HCT116 (cell line): ENCODE measurements around the gene TAF1B. TPM values are rescaled to one million over a fixed set of nuclear protein-coding genes. Genes with fewer than 3 reads are reported as not detected.

Experiments used
- ATAC-seq: fragments of 200-7000 bp; cut with Tn5 transposase; 2 replicates; pipeline ENCODE4 v1.9.1; 2020; ENCODE audit warnings: mild to moderate bottlenecking, moderate library complexity
- BruUV-seq: library from RNA; stranded (reverse); fragments of 400-500 nt; replicated peaks from 2 replicates; lab custom pipeline; 2021; lab: Mats Ljungman, UMichigan
- CTCF ChIA-PET: fragments of 300-600 bp; sonication (Branson Sonifier 250); formaldehyde crosslinking; loops from one replicate; lab custom pipeline; 2021; ENCODE audit warnings: antibody characterized with exemption; lab: Charles Lee
- POLR2A ChIA-PET: fragments of 300-600, 350-600 bp; sonication (Branson Sonifier 250); formaldehyde crosslinking; loops from one replicate; lab custom pipeline; 2021; ENCODE audit warnings: antibody characterized with exemption; lab: Charles Lee
- RAD21 ChIA-PET, 2 experiments: fragments of 300-600 bp; sonication (Branson Sonifier 250); formaldehyde crosslinking; loops; one replicate each; lab custom pipeline; 2023; ENCODE audit warnings: low total read pairs in 2 of 2; ENCODE audit not compliant: uncharacterized antibody in 2 of 2, unreplicated experiment in 2 of 2, low non-redundant PET in 1 of 2; lab: Charles Lee
- DNase-seq: peaks from one replicate; pipeline ENCODE4 v3.0.0-alpha.2; 2010; ENCODE audit warnings: low read depth, low spot score
- H2AFZ ChIP-seq: fragments of 200-600 bp; shearing (Covaris generic), sonication (generic); 2 replicates; pipeline ENCODE4 v1.6.1; 2017; ENCODE audit warnings: low read depth, mixed run types, mixed read lengths, antibody characterized with exemption, low read length; ENCODE audit not compliant: poor library complexity, severe bottlenecking
- H3K27ac ChIP-seq: 2 replicates; pipeline ENCODE4 v1.5.1; 2012; ENCODE audit warnings: low read depth, low read length
- H3K27me3 ChIP-seq: fragments of 200-600 bp; sonication (generic); 2 replicates; pipeline ENCODE4 v1.6.1; 2016; ENCODE audit warnings: mixed run types, low read length, mixed read lengths; ENCODE audit not compliant: insufficient read depth
- H3K36me3 ChIP-seq, 2 experiments: fragments of 200-500 bp in 1 of 2; fragments of 200-600 bp in 1 of 2; sonication (Bioruptor generic) in 1 of 2; sonication (generic) in 1 of 2; 2 replicates each; pipeline versions ENCODE4 v1.5.1 to v1.6.1; 2014 to 2016; ENCODE audit warnings: low read length in 2 of 2, inconsistent platforms in 1 of 2, mixed read lengths in 1 of 2, mixed run types in 1 of 2; ENCODE audit not compliant: insufficient read depth in 2 of 2, control insufficient read depth in 1 of 2
- H3K4me1 ChIP-seq, 2 experiments: fragments of 200-600 bp in 1 of 2; sonication (generic) in 1 of 2; 2 replicates each; pipeline versions ENCODE4 v1.5.1 to v1.6.1; 2012 to 2017; ENCODE audit warnings: low read length in 2 of 2, inconsistent platforms in 1 of 2, mild to moderate bottlenecking in 1 of 2, mixed read lengths in 1 of 2, mixed run types in 1 of 2, moderate library complexity in 1 of 2; ENCODE audit not compliant: insufficient read depth in 2 of 2, control insufficient read depth in 1 of 2
- H3K4me2 ChIP-seq: fragments of 200-600 bp; sonication (generic); 2 replicates; pipeline ENCODE4 v1.6.1; 2017; ENCODE audit warnings: mixed run types, low read length, mixed read lengths
- H3K4me3 ChIP-seq, 2 experiments: fragments of 200-600 bp in 1 of 2; sonication (generic) in 1 of 2; replicated peaks in 1 of 2; 2 replicates each; pipeline ENCODE4 v1.5.1; 2011 to 2016; ENCODE audit warnings: low read length in 2 of 2, control low read depth in 1 of 2, low read depth in 1 of 2, mild to moderate bottlenecking in 1 of 2, mixed read lengths in 1 of 2, mixed run types in 1 of 2
- H3K79me2 ChIP-seq: fragments of 200-600 bp; sonication (generic); 2 replicates; pipeline ENCODE4 v1.6.1; 2017; ENCODE audit warnings: mild to moderate bottlenecking, mixed run types, low read length, moderate library complexity, mixed read lengths; ENCODE audit not compliant: insufficient read depth
- H3K9ac ChIP-seq: fragments of 200-600 bp; sonication (generic); 2 replicates; pipeline ENCODE4 v1.6.1; 2016; ENCODE audit warnings: low read length, mixed read lengths
- H3K9me2 ChIP-seq: fragments of 200-600 bp; sonication (generic), shearing (Covaris generic); 2 replicates; pipeline ENCODE4 v1.6.1; 2017; ENCODE audit warnings: mixed run types, mild to moderate bottlenecking, moderate library complexity; ENCODE audit not compliant: insufficient read depth
- H3K9me3 ChIP-seq, 2 experiments: fragments of 200-500 bp in 1 of 2; fragments of 200-600 bp in 1 of 2; sonication (Bioruptor generic) in 1 of 2; sonication (generic) in 1 of 2; 2 replicates each; pipeline ENCODE4 v1.6.1; 2014 to 2017; ENCODE audit warnings: low read length in 2 of 2, mixed read lengths in 2 of 2, inconsistent platforms in 1 of 2, low read depth in 1 of 2, mild to moderate bottlenecking in 1 of 2, mixed run types in 1 of 2, moderate library complexity in 1 of 2; ENCODE audit not compliant: control insufficient read depth in 1 of 2, insufficient read depth in 1 of 2
- H4K20me1 ChIP-seq: fragments of 200-600 bp; sonication (generic), shearing (Covaris generic); 2 replicates; pipeline ENCODE4 v1.6.1; 2017; ENCODE audit warnings: mixed run types, mild to moderate bottlenecking, moderate library complexity; ENCODE audit not compliant: insufficient read depth
- CBX3 ChIP-seq: IDR thresholded peaks from 2 replicates; pipeline ENCODE4 v1.6.1; 2012; ENCODE audit warnings: low read depth
- CEBPB ChIP-seq: IDR thresholded peaks from 2 replicates; pipeline ENCODE4 v1.6.1; 2012; ENCODE audit warnings: low read depth
- CTCF ChIP-seq, 3 experiments: fragments of 200-600 bp in 1 of 3; sonication (generic) in 1 of 3; IDR thresholded peaks in 2 of 3; conservative IDR thresholded peaks in 1 of 3; 2 replicates each; pipeline ENCODE4 v1.5.1; 2012 to 2017; ENCODE audit warnings: low read depth in 2 of 3, low read length in 2 of 3, antibody characterized with exemption in 1 of 3, borderline replicate concordance in 1 of 3, control low read depth in 1 of 3, mild to moderate bottlenecking in 1 of 3, mixed read lengths in 1 of 3, mixed run types in 1 of 3, moderate library complexity in 1 of 3; ENCODE audit not compliant: insufficient read depth in 1 of 3
- ELF1 ChIP-seq: IDR thresholded peaks from 2 replicates; pipeline ENCODE4 v1.6.1; 2012; ENCODE audit warnings: low read depth, borderline replicate concordance
- EZH2phosphoT487 ChIP-seq: fragments of 200-600 bp; IDR thresholded peaks from 2 replicates; pipeline ENCODE4 v1.6.1; 2018; ENCODE audit warnings: antibody characterized with exemption, borderline replicate concordance
- FOSL1 ChIP-seq: IDR thresholded peaks from 2 replicates; pipeline ENCODE4 v1.6.1; 2012; ENCODE audit warnings: low read depth
- RAD21 ChIP-seq: IDR thresholded peaks from 2 replicates; pipeline ENCODE4 v1.6.1; 2012; ENCODE audit warnings: low read depth, mild to moderate bottlenecking
- REST ChIP-seq: IDR thresholded peaks from 2 replicates; pipeline ENCODE4 v1.6.1; 2012; ENCODE audit warnings: low read depth
- SIN3A ChIP-seq: IDR thresholded peaks from 2 replicates; pipeline ENCODE4 v1.6.1; 2012; ENCODE audit warnings: low read depth
- SP1 ChIP-seq: IDR thresholded peaks from 2 replicates; pipeline ENCODE4 v1.6.1; 2012; ENCODE audit warnings: low read depth
- SRF ChIP-seq: IDR thresholded peaks from 2 replicates; pipeline ENCODE4 v1.6.1; 2012; ENCODE audit warnings: low read depth
- TCF7L2 ChIP-seq: IDR thresholded peaks from 2 replicates; pipeline ENCODE4 v1.7.0; 2011; ENCODE audit warnings: borderline replicate concordance, inconsistent platforms; ENCODE audit not compliant: insufficient read depth, insufficient read length; ENCODE audit errors: extremely low read depth
- ZBTB33 ChIP-seq: IDR thresholded peaks from 2 replicates; pipeline ENCODE4 v1.6.1; 2011; ENCODE audit warnings: mild to moderate bottlenecking, low read length, moderate library complexity; ENCODE audit not compliant: insufficient replicate concordance; ENCODE audit errors: extremely low read depth
- ZFX ChIP-seq: fragments of 450-650 bp; IDR thresholded peaks from 2 replicates; pipeline ENCODE4 v1.6.1; 2017
- intact Hi-C: fragments of 100-400 bp; cut with micrococcal nuclease; formaldehyde crosslinking; loops from 2 replicates; pipeline ENCODE4 v1.10.0; 2022
- total RNA-seq: library from RNA; stranded (reverse); gene quantifications from one replicate; pipeline ENCODE4 v1.2.1, GENCODE V29; 2021; ENCODE audit not compliant: unreplicated experiment

The TAF1B gene
- total RNA-seq, 1 experiment from 2014 or later: 27.9 TPM

- H3K27ac ChIP-seq: no peak overlapping the region
- no peak for TF ChIP-seq SRF
- TF ChIP-seq SP1: no peak
- TF ChIP-seq TCF7L2: no peak
- no peak for TF ChIP-seq SIN3A
- no peak for TF ChIP-seq EZH2phosphoT487
- TF ChIP-seq FOSL1: no peak
- TF ChIP-seq RAD21: no peak
- ATAC-seq (no peak), DNase-seq (no peak)
- BruUV-seq: no TSS peak
- CTCF ChIA-PET: no interaction called here
- POLR2A ChIA-PET: no interaction called here
- H3K4me3 ChIP-seq: no peak overlapping the region
- H3K9me3 ChIP-seq: no peaks in the 10 kb centered on the region
- H3K4me2 ChIP-seq: no peak overlapping the region
- H3K36me3 ChIP-seq: peaks cover 0 to 3% of the 10 kb centered on the region in 2 experiments; a peak in 2 of 4 replicates
- no peaks in the 10 kb centered on the region for H3K9me2 ChIP-seq
- H3K27me3 ChIP-seq: no peaks in the 10 kb centered on the region
- no peak overlapping the region for H2AFZ ChIP-seq
- RAD21 ChIA-PET: no interaction called here
- no peaks in the 10 kb centered on the region for H4K20me1 ChIP-seq
- H3K4me1 ChIP-seq: no peaks in the 10 kb centered on the region
- no peaks in the 10 kb centered on the region for H3K79me2 ChIP-seq
- intact Hi-C loops: no loop called here
- no peak overlapping the region for H3K9ac ChIP-seq
Observed at GRCh38 chr2:9958057-9958456, 114.8 kb downstream of the TAF1B start.

- Histone ChIP-seq H3K9ac (no peak overlapping the region), H4K20me1 (no peaks in the 10 kb centered on the region), H3K9me3 (no peaks in the 10 kb centered on the region), H3K9me2 (no peaks in the 10 kb centered on the region), H3K27ac (no peak overlapping the region), H3K36me3 (peaks cover 0 to 3% of the 10 kb centered on the region in 2 experiments; a peak in 2 of 4 replicates), H3K79me2 (no peaks in the 10 kb centered on the region), H3K4me1 (no peaks in the 10 kb centered on the region), H3K4me2 (no peak overlapping the region), H3K27me3 (no peaks in the 10 kb centered on the region), H2AFZ (no peak overlapping the region), H3K4me3 (no peak overlapping the region)
- ChIA-PET RAD21 (no interaction called here), CTCF (no interaction called here), POLR2A (no interaction called here)
- no TSS peak for BruUV-seq
- intact Hi-C loops: no loop called here
- ATAC-seq (no peak), DNase-seq (no peak)
- TF ChIP-seq REST (no peak), ZBTB33 (no peak), SRF (no peak), EZH2phosphoT487 (no peak), SP1 (no peak), CEBPB (no peak), ELF1 (no peak), CBX3 (no peak), ZFX (no peak), CTCF (IDR thresholded peaks at IDR 0.05 in 2 of 3, conservative IDR thresholded peaks at IDR 0.05 in 1 of 3; ENCODE audit: borderline replicate concordance in 1 of 3, insufficient read depth in 1 of 3, low read depth in 2 of 3, low read length in 2 of 3) (no peak)
Observed at GRCh38 chr2:9959262-9959661, 116.0 kb downstream of the TAF1B start.
